ENCODE results near the gene RNF10.

Gene RNF10

GRCh38 chr12:120618954-120619615 lies 84.9 kb downstream of the RNF10 start:
- DNase-seq: no peak

GRCh38 chr12:120620624-120621023 lies 86.5 kb downstream of the RNF10 start:
- DNase-seq: no peak

- peak; percentile 15 for DNase-seq
Measured at GRCh38 chr12:120625557-120626419, 91.6 kb downstream of the RNF10 start.

All from stimulated activated CD4-positive, alpha-beta T cell treated with anti-CD3 and anti-CD28 coated beads, Interleukin-4, amount 100 ng/mL, for 1 hour (primary cell).